Large intestine (tissue), 3 donors: ENCODE measurements around the gene TM4SF1. TPM values are rescaled to one million over a fixed set of nuclear protein-coding genes. Genes with fewer than 3 reads are reported as not detected.

Source experiments
- DNase-seq, 2 donors: peaks; one replicate each; pipeline versions ENCODE4 v3.0.0 to v3.0.0-alpha.2; 2013
- H3K27ac ChIP-seq: one replicate; pipeline ENCODE4 v1.5.1; 2013; ENCODE audit warnings: low read length
- H3K27me3 ChIP-seq: 2 replicates; pipeline ENCODE4 v1.6.1; 2013; ENCODE audit warnings: low read length; ENCODE audit not compliant: control insufficient read depth, insufficient read depth
- H3K36me3 ChIP-seq: 2 replicates; pipeline ENCODE4 v1.6.1; 2013; ENCODE audit warnings: low read length; ENCODE audit not compliant: control insufficient read depth, insufficient read depth
- H3K4me1 ChIP-seq: one replicate; pipeline ENCODE4 v1.6.1; 2013; ENCODE audit warnings: low read length; ENCODE audit not compliant: control insufficient read depth, insufficient read depth
- H3K4me3 ChIP-seq: one replicate; pipeline ENCODE4 v1.5.1; 2013; ENCODE audit warnings: low read length
- H3K9me3 ChIP-seq: one replicate; pipeline ENCODE4 v1.6.1; 2013; ENCODE audit warnings: mild to moderate bottlenecking, low read depth, low read length, moderate library complexity; ENCODE audit not compliant: control insufficient read depth
- WGBS: methylation state at CpG from one replicate; pipeline ENCODE4 v1.1.5; 2013; ENCODE audit warnings: low lambda C conversion rate; ENCODE audit not compliant: insufficient coverage; 5-methylcytosine and 5-hydroxymethylcytosine counted together
- polyA plus RNA-seq: library from polyadenylated mRNA; unstranded; fragments of 120-200 nt; gene quantifications from one replicate; pipeline ENCODE4 v1.2.1, GENCODE V29; 2013

The TM4SF1 gene
- polyA plus RNA-seq, 1 donor: 56.9 TPM

- WGBS: 100% methylated on average over 1 of the region's 6 CpGs
- Histone ChIP-seq H3K4me3 (no peak overlapping the region), H3K4me1 (no peaks in the 10 kb centered on the region), H3K36me3 (no peaks in the 10 kb centered on the region), H3K27me3 (no peaks in the 10 kb centered on the region), H3K9me3 (no peaks in the 10 kb centered on the region), H3K27ac (no peak overlapping the region)
- DNase-seq: no peak
These were observed 19.0 kb upstream of the TM4SF1 start for GRCh38 chr3:149396476-149396875.

GRCh38 chr3:149395107-149396089 lies 17.9 kb upstream of the TM4SF1 start:
- Histone ChIP-seq H3K4me3 (no peak overlapping the region), H3K27me3 (no peaks in the 10 kb centered on the region), H3K27ac (no peak overlapping the region), H3K9me3 (no peaks in the 10 kb centered on the region), H3K36me3 (no peaks in the 10 kb centered on the region), H3K4me1 (peaks cover 3% of the 10 kb centered on the region)
- DNase-seq: no peak
- WGBS: 75% methylated on average over 4 of the region's 4 CpGs

GRCh38 chr3:149393345-149394160 lies 16.1 kb upstream of the TM4SF1 start:
- Histone ChIP-seq H3K4me1 (peaks cover 9% of the 10 kb centered on the region), H3K27me3 (no peaks in the 10 kb centered on the region), H3K4me3 (no peak overlapping the region), H3K9me3 (no peaks in the 10 kb centered on the region), H3K27ac (no peak overlapping the region), H3K36me3 (no peaks in the 10 kb centered on the region)
- peak; percentile 63 to 65 for DNase-seq
- WGBS: 63% methylated on average over 3 of the region's 4 CpGs

GRCh38 chr3:149391960-149392359 lies 14.5 kb upstream of the TM4SF1 start:
- H3K27me3 ChIP-seq: no peaks in the 10 kb centered on the region
- WGBS: 100% methylated on average over 2 of the region's 5 CpGs
- no peak overlapping the region for H3K4me3 ChIP-seq
- no peak overlapping the region for H3K27ac ChIP-seq
- H3K9me3 ChIP-seq: no peaks in the 10 kb centered on the region
- no peak for DNase-seq
- no peaks in the 10 kb centered on the region for H3K36me3 ChIP-seq
- H3K4me1 ChIP-seq: peaks cover 22% of the 10 kb centered on the region

- Histone ChIP-seq H3K4me3 (no peak overlapping the region), H3K36me3 (no peaks in the 10 kb centered on the region), H3K27me3 (no peaks in the 10 kb centered on the region), H3K9me3 (no peaks in the 10 kb centered on the region), H3K4me1 (peaks cover 34% of the 10 kb centered on the region), H3K27ac (no peak overlapping the region)
- WGBS: no CpG with 5 or more reads among the region's 6 CpGs
- no peak for DNase-seq
These were observed 13.3 kb upstream of the TM4SF1 start for GRCh38 chr3:149390772-149391212.

GRCh38 chr3:149390294-149390693 lies 12.8 kb upstream of the TM4SF1 start:
- Histone ChIP-seq H3K4me1 (peaks cover 37% of the 10 kb centered on the region), H3K9me3 (no peaks in the 10 kb centered on the region), H3K27me3 (no peaks in the 10 kb centered on the region), H3K36me3 (no peaks in the 10 kb centered on the region), H3K27ac (no peak overlapping the region), H3K4me3 (no peak overlapping the region)
- DNase-seq: no peak
- WGBS: no CpG with 5 or more reads among the region's 2 CpGs

- Histone ChIP-seq H3K27ac (peak overlapping the region; percentile 66), H3K4me1 (peaks cover 40% of the 10 kb centered on the region), H3K27me3 (no peaks in the 10 kb centered on the region), H3K4me3 (no peak overlapping the region), H3K9me3 (no peaks in the 10 kb centered on the region), H3K36me3 (no peaks in the 10 kb centered on the region)
- no CpG with 5 or more reads among the region's 3 CpGs for WGBS
- DNase-seq: no peak
These were observed 11.3 kb upstream of the TM4SF1 start for GRCh38 chr3:149388531-149389417.

GRCh38 chr3:149388001-149388440 lies 10.6 kb upstream of the TM4SF1 start:
- H3K27me3 ChIP-seq: no peaks in the 10 kb centered on the region
- H3K27ac ChIP-seq: peak overlapping the region; percentile 66
- no peaks in the 10 kb centered on the region for H3K36me3 ChIP-seq
- peak; percentile 54 to 80 for DNase-seq
- H3K4me3 ChIP-seq: no peak overlapping the region
- peaks cover 40% of the 10 kb centered on the region for H3K4me1 ChIP-seq
- 20% methylated on average over 2 of the region's 8 CpGs for WGBS
- no peaks in the 10 kb centered on the region for H3K9me3 ChIP-seq

- no peak for DNase-seq
- Histone ChIP-seq H3K4me3 (no peak overlapping the region), H3K4me1 (peaks cover 48% of the 10 kb centered on the region), H3K36me3 (no peaks in the 10 kb centered on the region), H3K27me3 (no peaks in the 10 kb centered on the region), H3K9me3 (no peaks in the 10 kb centered on the region), H3K27ac (peak overlapping the region; percentile 66)
- WGBS: no CpG with 5 or more reads among the region's 1 CpG
These were observed 8.8 kb upstream of the TM4SF1 start for GRCh38 chr3:149386299-149386606.
